Smooth muscle cell of the pulmonary artery (primary cell): ENCODE results near the gene IDH3B. TPM values are rescaled to one million over a fixed set of nuclear protein-coding genes. Genes with fewer than 3 reads are reported as not detected.

Source experiments
- total RNA-seq: library from RNA; depleted of rRNA; stranded (reverse); fragments of >200 nt; gene quantifications from 2 replicates; pipeline ENCODE4 v1.2.3, GENCODE V29; 2014

The IDH3B gene
- total RNA-seq = 55.0 and 57.1 TPM in 2 replicates

GRCh38 chr20:2663887-2664719 lies at the start of gene IDH3B:
IDH3B (minus strand) TSS chr20:2664216; CDS start chr20:2664188, 28 bp downstream.

DNA sequence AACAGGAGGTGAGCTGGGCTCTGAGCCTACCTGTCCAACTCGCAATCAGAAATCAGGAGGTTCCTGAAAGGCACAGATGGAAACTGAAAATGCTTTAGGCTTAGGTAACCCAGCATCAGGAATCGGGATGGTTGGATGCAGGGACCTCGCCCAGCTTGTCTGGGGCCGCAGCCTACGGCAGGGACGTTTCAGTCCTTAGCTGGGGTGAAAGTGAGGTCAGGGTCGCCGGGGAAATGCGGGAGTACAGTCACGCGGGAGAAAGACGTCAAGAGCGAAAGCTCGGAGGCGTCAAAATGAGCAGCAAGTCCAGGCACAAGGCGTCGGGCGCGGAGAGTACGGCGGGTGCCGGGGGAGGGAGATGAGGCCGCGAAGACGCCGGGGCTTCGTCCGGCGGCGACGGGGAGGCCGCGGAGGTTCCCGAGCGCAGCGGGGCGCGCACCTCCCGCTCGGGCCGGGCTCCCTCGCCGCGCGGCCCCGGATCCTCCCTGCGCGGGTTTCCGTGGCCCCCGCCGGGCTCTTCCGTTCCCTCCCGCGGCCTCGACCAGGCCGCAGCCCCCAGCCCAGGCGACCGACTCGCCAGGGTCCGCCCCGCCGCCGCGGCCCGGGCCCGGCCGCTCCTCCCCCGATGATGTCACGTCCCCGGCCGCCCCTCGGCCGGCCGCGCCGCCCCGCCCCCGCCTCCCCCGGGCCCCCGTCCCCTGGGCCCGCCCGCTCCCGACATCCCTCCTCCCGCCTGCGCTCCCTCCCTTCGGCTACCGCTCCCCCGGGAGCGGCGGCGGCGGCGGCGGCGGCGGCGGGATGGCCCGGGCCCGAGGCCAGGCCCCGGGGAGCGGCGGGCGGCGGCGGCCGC lies 28.2 kb upstream of the IDH3B start, which contains the start of gene EBF4:
EBF4 (plus strand) TSS at position 745 of the 850 bp plus-strand sequence. CDS start 866 bp downstream, outside the sequence.

DNA sequence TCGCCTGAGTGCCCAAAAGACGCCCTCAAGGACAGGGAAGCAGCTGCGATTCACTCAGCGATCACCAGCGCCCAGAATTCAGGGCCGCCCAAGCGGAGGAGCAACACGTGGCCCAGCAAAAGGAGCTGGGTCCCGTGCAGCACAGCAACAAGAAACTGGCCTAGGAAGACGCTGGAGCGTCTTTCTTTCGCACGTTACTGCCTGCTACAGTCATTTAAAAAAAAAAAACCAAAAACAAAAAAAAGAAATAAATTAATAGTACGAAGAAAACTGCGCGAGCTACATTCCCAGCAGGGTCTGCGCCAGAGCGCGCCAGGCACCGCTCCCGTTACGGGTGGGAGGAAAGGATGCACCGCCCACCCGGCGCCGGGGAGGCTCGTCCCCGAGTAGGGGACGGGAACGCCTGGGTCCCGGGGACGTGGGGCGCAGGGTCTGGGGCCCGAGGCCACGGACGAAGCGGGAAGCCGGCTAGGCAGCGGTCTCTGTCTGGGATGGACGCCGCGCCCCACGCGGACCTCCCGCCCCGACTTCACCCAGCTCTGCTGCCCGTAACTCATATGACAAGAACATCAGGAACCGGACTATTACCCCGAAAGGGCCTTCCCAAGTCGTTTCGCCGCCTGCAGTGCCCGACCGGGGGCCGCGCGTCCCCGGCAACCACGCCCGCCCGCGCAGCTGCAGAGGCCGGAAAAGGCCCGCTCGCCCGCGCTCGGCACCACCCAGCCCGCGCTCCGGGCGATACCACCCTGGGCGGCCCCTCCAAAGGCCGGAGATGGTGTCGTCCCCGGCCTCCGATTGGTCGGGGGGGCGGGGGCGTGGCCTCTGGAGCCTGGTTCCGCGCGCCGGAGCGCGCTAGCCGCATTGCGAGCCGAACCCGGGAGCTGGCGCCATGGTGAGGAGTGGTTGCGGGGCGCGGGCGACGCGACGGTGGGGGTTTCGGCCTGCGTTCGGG lies 12.0 kb downstream of the IDH3B start, which contains the start of gene NOP56:
NOP56 (plus strand) TSS at position 861 of the 952 bp plus-strand sequence; CDS start at position 890, 29 bp downstream.

Other genes with a start within 250 kb of the IDH3B start
- 80.7 and 90.6 TPM in 2 replicates for gene SNRPB, start 193.4 kb downstream of the IDH3B start, total RNA-seq
- gene ZNF343, start 155.3 kb downstream of the IDH3B start, total RNA-seq = 13.0 and 15.3 TPM in 2 replicates
- gene TMC2, start 127.6 kb downstream of the IDH3B start, total RNA-seq = not detected in 2 replicates
- gene NOP56, start 11.6 kb downstream of the IDH3B start, total RNA-seq = 80.0 and 122 TPM in 2 replicates
- gene EBF4, start 28.6 kb upstream of the IDH3B start, total RNA-seq = 0.78 and 0.89 TPM in 2 replicates
- gene CPXM1, start 136.4 kb upstream of the IDH3B start, total RNA-seq = 0.33 TPM in 1 of 2 replicates, not detected in the other
- not detected in 2 replicates for gene C20orf141, start 150.8 kb upstream of the IDH3B start, total RNA-seq
- 0.07 TPM in 1 of 2 replicates, not detected in the other for gene TMEM239, start 152.1 kb upstream of the IDH3B start, total RNA-seq
- 24.8 and 31.0 TPM in 2 replicates for gene PCED1A, start 176.4 kb upstream of the IDH3B start, total RNA-seq
- gene VPS16, start 176.5 kb upstream of the IDH3B start, total RNA-seq = 54.2 and 56.6 TPM in 2 replicates
- 39.0 and 40.4 TPM in 2 replicates for gene PTPRA, start 209.3 kb upstream of the IDH3B start, total RNA-seq